ENCODE results near the gene NDUFS3.
"Not testable (repeated sequence)": the region's sequence is repeated elsewhere in the genome, so short reads cannot be mapped to it uniquely, and the experiment has no call there.

Gene NDUFS3

GRCh38 chr11:47541070-47541469 lies 37.8 kb upstream of the NDUFS3 start:
- WGBS, result 93% methylated on average over 2 of the region's 2 CpGs
- Histone ChIP-seq H3K27me3 (ENCODE audit: insufficient read depth, low read length) (no peaks in the 10 kb centered on the region), H3K36me3 (ENCODE audit: insufficient read depth, low read length) (peaks cover 15% of the 10 kb centered on the region), H3K9me3 (ENCODE audit: insufficient read depth, low read depth, low read length) (no peaks in the 10 kb centered on the region), H3K9ac (ENCODE audit: low read depth, low read length) (no peak overlapping the region), H3K4me3 (ENCODE audit: low read length) (no peak overlapping the region), H3K27ac (ENCODE audit: low read depth, low read length) (no peak overlapping the region), H3K4me1 (ENCODE audit: insufficient read depth, low read length) (peaks cover 20% of the 10 kb centered on the region)

GRCh38 chr11:47545298-47545697 lies 33.6 kb upstream of the NDUFS3 start:
- Histone ChIP-seq H3K27me3 (ENCODE audit: insufficient read depth, low read length) (no peaks in the 10 kb centered on the region), H3K4me1 (ENCODE audit: insufficient read depth, low read length) (0 out of 2 replicates have a peak, but pooled peaks cover 4% of the 10 kb centered on the region), H3K4me3 (ENCODE audit: low read length) (no peak overlapping the region), H3K9me3 (ENCODE audit: insufficient read depth, low read depth, low read length) (no peaks in the 10 kb centered on the region), H3K9ac (ENCODE audit: low read depth, low read length) (no peak overlapping the region), H3K36me3 (ENCODE audit: insufficient read depth, low read length) (peaks cover 11% of the 10 kb centered on the region), H3K27ac (ENCODE audit: low read depth, low read length) (no peak overlapping the region)
- 98% methylated on average over 6 of the region's 6 CpGs for WGBS

GRCh38 chr11:47546274-47546673 lies 32.6 kb upstream of the NDUFS3 start:
- not testable (repeated sequence) for H3K4me1 ChIP-seq (ENCODE audit: insufficient read depth, low read length); H3K27me3 ChIP-seq (ENCODE audit: insufficient read depth, low read length); H3K9ac ChIP-seq (ENCODE audit: low read depth, low read length); H3K9me3 ChIP-seq (ENCODE audit: insufficient read depth, low read depth, low read length); H3K4me3 ChIP-seq (ENCODE audit: low read length); H3K27ac ChIP-seq (ENCODE audit: low read depth, low read length)
- WGBS, result 90% methylated on average over 6 of the region's 7 CpGs
- H3K36me3 ChIP-seq (ENCODE audit: insufficient read depth, low read length), result peaks cover 17% of the 10 kb centered on the region

- H3K4me3 ChIP-seq (ENCODE audit: low read length), result 0 out of 2 replicates have a peak overlapping the region, but pooled peaks have one; percentile 84
- H3K9me3 ChIP-seq (ENCODE audit: insufficient read depth, low read depth, low read length), result no peaks in the 10 kb centered on the region
- no peaks in the 10 kb centered on the region for H3K27me3 ChIP-seq (ENCODE audit: insufficient read depth, low read length)
- peaks cover 11% of the 10 kb centered on the region; the same call in 1 of the 2 replicates for H3K4me1 ChIP-seq (ENCODE audit: insufficient read depth, low read length)
- H3K36me3 ChIP-seq (ENCODE audit: insufficient read depth, low read length), result peaks cover 11% of the 10 kb centered on the region
- 91% methylated on average over 8 of the region's 10 CpGs for WGBS
- H3K9ac ChIP-seq (ENCODE audit: low read depth, low read length), result no peak overlapping the region
- H3K27ac ChIP-seq (ENCODE audit: low read depth, low read length), result no peak overlapping the region
Observed at GRCh38 chr11:47550288-47551047, 28.4 kb upstream of the NDUFS3 start.

GRCh38 chr11:47551086-47551485 lies 27.8 kb upstream of the NDUFS3 start:
- no peak overlapping the region for H3K9ac ChIP-seq (ENCODE audit: low read depth, low read length)
- no peaks in the 10 kb centered on the region for H3K27me3 ChIP-seq (ENCODE audit: insufficient read depth, low read length)
- H3K27ac ChIP-seq (ENCODE audit: low read depth, low read length), result no peak overlapping the region
- H3K4me3 ChIP-seq (ENCODE audit: low read length), result peak overlapping the region; percentile 84
- H3K9me3 ChIP-seq (ENCODE audit: insufficient read depth, low read depth, low read length), result no peaks in the 10 kb centered on the region
- peaks cover 10% of the 10 kb centered on the region for H3K36me3 ChIP-seq (ENCODE audit: insufficient read depth, low read length)
- peaks cover 11% of the 10 kb centered on the region; the same call in 1 of the 2 replicates for H3K4me1 ChIP-seq (ENCODE audit: insufficient read depth, low read length)

- WGBS, result 1% methylated on average over 22 of the region's 22 CpGs
Observed at GRCh38 chr11:47552056-47552565, 26.8 kb upstream of the NDUFS3 start.

GRCh38 chr11:47552566-47553405 lies 26.1 kb upstream of the NDUFS3 start, which contains the start of gene CELF1:
Gene CELF1 (minus strand): TSS chr11:47553132. CDS start chr11:47499523, 53,609 bp downstream.
- peak within 1 kb of the TSS; percentile 84 for H3K4me3 ChIP-seq (ENCODE audit: low read length)
- H3K9ac ChIP-seq (ENCODE audit: low read depth, low read length), result peak within 1 kb of the TSS; percentile 97
- H3K9me3 ChIP-seq (ENCODE audit: insufficient read depth, low read depth, low read length), result no peaks in the 10 kb centered on the region
- H3K4me1 ChIP-seq (ENCODE audit: insufficient read depth, low read length), result peaks cover 11% of the 10 kb centered on the region; the same call in 1 of the 2 replicates
- H3K36me3 ChIP-seq (ENCODE audit: insufficient read depth, low read length), result peaks cover 7% of the 10 kb centered on the region; the same call in 1 of the 2 replicates
- under 1% methylated on average over 89 of the region's 89 CpGs for WGBS
- H3K27me3 ChIP-seq (ENCODE audit: insufficient read depth, low read length), result no peaks in the 10 kb centered on the region
- H3K27ac ChIP-seq (ENCODE audit: low read depth, low read length), result peak within 1 kb of the TSS; percentile 92

More at GRCh38 chr11:47552056-47552565, 26.8 kb upstream of the NDUFS3 start:
- H3K4me1 ChIP-seq (ENCODE audit: insufficient read depth, low read length), result peaks cover 11% of the 10 kb centered on the region; the same call in 1 of the 2 replicates
- no peaks in the 10 kb centered on the region for H3K9me3 ChIP-seq (ENCODE audit: insufficient read depth, low read depth, low read length)
- H3K4me3 ChIP-seq (ENCODE audit: low read length), result peak overlapping the region; percentile 84
- H3K27ac ChIP-seq (ENCODE audit: low read depth, low read length), result peak overlapping the region; percentile 92
- peaks cover 7% of the 10 kb centered on the region; the same call in 1 of the 2 replicates for H3K36me3 ChIP-seq (ENCODE audit: insufficient read depth, low read length)
- H3K9ac ChIP-seq (ENCODE audit: low read depth, low read length), result peak overlapping the region; percentile 97
- no peaks in the 10 kb centered on the region for H3K27me3 ChIP-seq (ENCODE audit: insufficient read depth, low read length)

GRCh38 chr11:47553406-47553743 lies 25.5 kb upstream of the NDUFS3 start:
- Histone ChIP-seq H3K27me3 (ENCODE audit: insufficient read depth, low read length) (no peaks in the 10 kb centered on the region), H3K4me3 (ENCODE audit: low read length) (peak overlapping the region; percentile 84), H3K9me3 (ENCODE audit: insufficient read depth, low read depth, low read length) (no peaks in the 10 kb centered on the region), H3K4me1 (ENCODE audit: insufficient read depth, low read length) (peaks cover 11% of the 10 kb centered on the region; the same call in 1 of the 2 replicates), H3K36me3 (ENCODE audit: insufficient read depth, low read length) (peaks cover 7% of the 10 kb centered on the region; the same call in 1 of the 2 replicates), H3K27ac (ENCODE audit: low read depth, low read length) (peak overlapping the region; percentile 37; the same call in 1 of the 2 replicates), H3K9ac (ENCODE audit: low read depth, low read length) (peak overlapping the region; percentile 75)
- WGBS, result 27% methylated on average over 9 of the region's 9 CpGs

- H3K27ac ChIP-seq (ENCODE audit: low read depth, low read length); H3K27me3 ChIP-seq (ENCODE audit: insufficient read depth, low read length); H3K36me3 ChIP-seq (ENCODE audit: insufficient read depth, low read length); H3K4me3 ChIP-seq (ENCODE audit: low read length); H3K4me1 ChIP-seq (ENCODE audit: insufficient read depth, low read length); H3K9me3 ChIP-seq (ENCODE audit: insufficient read depth, low read depth, low read length); H3K9ac ChIP-seq (ENCODE audit: low read depth, low read length): not testable (repeated sequence)
- 98% methylated on average over 10 of the region's 12 CpGs for WGBS
Observed at GRCh38 chr11:47557004-47557403, 21.9 kb upstream of the NDUFS3 start.

GRCh38 chr11:47558695-47559094 lies 20.2 kb upstream of the NDUFS3 start:
- Histone ChIP-seq H3K27me3 (ENCODE audit: insufficient read depth, low read length) (no peaks in the 10 kb centered on the region), H3K4me3 (ENCODE audit: low read length) (no peak overlapping the region), H3K4me1 (ENCODE audit: insufficient read depth, low read length) (no peaks in the 10 kb centered on the region), H3K36me3 (ENCODE audit: insufficient read depth, low read length) (no peaks in the 10 kb centered on the region), H3K9ac (ENCODE audit: low read depth, low read length) (no peak overlapping the region), H3K9me3 (ENCODE audit: insufficient read depth, low read depth, low read length) (no peaks in the 10 kb centered on the region), H3K27ac (ENCODE audit: low read depth, low read length) (no peak overlapping the region)
- no CpG with 5 or more reads among the region's 1 CpG for WGBS

- H3K4me1 ChIP-seq (ENCODE audit: insufficient read depth, low read length), result no peaks in the 10 kb centered on the region
- H3K9ac ChIP-seq (ENCODE audit: low read depth, low read length), result no peak overlapping the region
- 90% methylated on average over 2 of the region's 2 CpGs for WGBS
- no peaks in the 10 kb centered on the region for H3K9me3 ChIP-seq (ENCODE audit: insufficient read depth, low read depth, low read length)
- H3K4me3 ChIP-seq (ENCODE audit: low read length), result no peak overlapping the region
- H3K36me3 ChIP-seq (ENCODE audit: insufficient read depth, low read length), result no peaks in the 10 kb centered on the region
- H3K27ac ChIP-seq (ENCODE audit: low read depth, low read length), result no peak overlapping the region
- H3K27me3 ChIP-seq (ENCODE audit: insufficient read depth, low read length), result no peaks in the 10 kb centered on the region
Observed at GRCh38 chr11:47560426-47560825, 18.4 kb upstream of the NDUFS3 start.

Measured in HUES64 (cell line).